IMR-90 (cell line): ENCODE measurements around the gene AGPAT1. TPM values are rescaled to one million over a fixed set of nuclear protein-coding genes. Genes with fewer than 3 reads are reported as not detected.
A peak's percentile ranks its signal among the peaks of the same experiment; 100 is the strongest.

Experiments used
- ATAC-seq: fragments of 200-7000 bp; cut with Tn5 transposase; 2 replicates; pipeline ENCODE4 v1.9.1; 2020; ENCODE audit warnings: low read depth, mild to moderate bottlenecking, moderate library complexity
- BruUV-seq: library from RNA; stranded (reverse); fragments of 400-500 nt; replicated peaks from 2 replicates; lab custom pipeline; 2021; lab: Mats Ljungman, UMichigan
- CTCF ChIA-PET: fragments of 300-600 bp; formaldehyde crosslinking; extraction: SDS; loops from one replicate; lab custom pipeline; 2021; ENCODE audit warnings: antibody characterized with exemption; lab: Yijun Ruan, JAX
- POLR2A ChIA-PET: fragments of 300-600 bp; sonication (Branson Sonifier 250); formaldehyde crosslinking; loops from one replicate; lab custom pipeline; 2022; ENCODE audit warnings: antibody characterized with exemption; ENCODE audit not compliant: unreplicated experiment; lab: Charles Lee
- DNase-seq: peaks from one replicate; pipeline ENCODE4 v3.0.0; 2013
- H2AFZ ChIP-seq: replicated peaks from 2 replicates; pipeline ENCODE3; 2013; ENCODE audit warnings: low read length, mild to moderate bottlenecking; ENCODE audit not compliant: poor library complexity
- H2AK5ac ChIP-seq: 2 replicates; pipeline ENCODE4 v1.6.1; 2013; ENCODE audit warnings: low read depth, low read length, inconsistent platforms
- H2AK9ac ChIP-seq: replicated peaks from 2 replicates; pipeline ENCODE3; 2013; ENCODE audit warnings: mild to moderate bottlenecking, low read depth, low read length, moderate library complexity; ENCODE audit not compliant: poor library complexity
- H2BK120ac ChIP-seq: 2 replicates; pipeline ENCODE4 v1.6.1; 2013; ENCODE audit warnings: low read depth, low read length, inconsistent platforms
- H2BK15ac ChIP-seq: 3 replicates; pipeline ENCODE4 v1.6.1; 2013; ENCODE audit warnings: low read depth, low read length, inconsistent platforms
- H2BK20ac ChIP-seq: 2 replicates; pipeline ENCODE4 v1.6.1; 2013; ENCODE audit warnings: low read depth, mild to moderate bottlenecking, inconsistent platforms, low read length, moderate library complexity
- H2BK5ac ChIP-seq: 2 replicates; pipeline ENCODE4 v1.6.1; 2013; ENCODE audit warnings: mild to moderate bottlenecking, low read depth, low read length, inconsistent platforms; ENCODE audit not compliant: poor library complexity, severe bottlenecking
- H3K14ac ChIP-seq: replicated peaks from 2 replicates; pipeline ENCODE4 v1.6.1; 2013; ENCODE audit warnings: low read depth, low read length, inconsistent platforms
- H3K18ac ChIP-seq: 2 replicates; pipeline ENCODE4 v1.6.1; 2013; ENCODE audit warnings: low read depth, low read length, control low read depth
- H3K23ac ChIP-seq: 2 replicates; pipeline ENCODE4 v1.6.1; 2013; ENCODE audit warnings: low read depth, low read length, inconsistent platforms
- H3K27ac ChIP-seq: 2 replicates; pipeline ENCODE4 v1.5.1; 2013; ENCODE audit warnings: mild to moderate bottlenecking, control low read depth, low read length; ENCODE audit not compliant: insufficient read depth
- H3K27me3 ChIP-seq: 2 replicates; pipeline ENCODE4 v1.6.1; 2013; ENCODE audit warnings: low read length; ENCODE audit not compliant: control insufficient read depth, insufficient read depth
- H3K36me3 ChIP-seq: 2 replicates; pipeline ENCODE4 v1.6.1; 2013; ENCODE audit warnings: low read length, mixed read lengths; ENCODE audit not compliant: control insufficient read depth, insufficient read depth
- H3K4ac ChIP-seq: 2 replicates; pipeline ENCODE4 v1.6.1; 2013; ENCODE audit warnings: low read depth, low read length, inconsistent platforms
- H3K4me1 ChIP-seq: 2 replicates; pipeline ENCODE4 v1.6.1; 2013; ENCODE audit warnings: low read length, mixed read lengths; ENCODE audit not compliant: control insufficient read depth, insufficient read depth
- H3K4me2 ChIP-seq: 2 replicates; pipeline ENCODE4 v1.6.1; 2013; ENCODE audit warnings: low read depth, mild to moderate bottlenecking, control low read depth, low read length, moderate library complexity
- H3K4me3 ChIP-seq: 2 replicates; pipeline ENCODE4 v1.5.1; 2013; ENCODE audit warnings: low read depth, mild to moderate bottlenecking, control low read depth, low read length, moderate library complexity; ENCODE audit not compliant: insufficient read depth
- H3K56ac ChIP-seq: 2 replicates; pipeline ENCODE4 v1.6.1; 2013; ENCODE audit warnings: low read length, inconsistent platforms; ENCODE audit not compliant: insufficient read depth; ENCODE audit errors: extremely low read depth
- H3K79me1 ChIP-seq, 2 experiments: 2 replicates each; pipeline ENCODE4 v1.6.1; 2013; ENCODE audit warnings: low read length in 2 of 2, inconsistent platforms in 1 of 2, low read depth in 1 of 2
- H3K9ac ChIP-seq: 2 replicates; pipeline ENCODE4 v1.6.1; 2013; ENCODE audit warnings: low read depth, low read length, control low read depth
- H3K9me1 ChIP-seq: 2 replicates; pipeline ENCODE4 v1.6.1; 2013; ENCODE audit warnings: low read length, inconsistent platforms; ENCODE audit not compliant: insufficient read depth
- H3K9me3 ChIP-seq: 2 replicates; pipeline ENCODE4 v1.6.1; 2013; ENCODE audit warnings: low read length; ENCODE audit not compliant: control insufficient read depth, insufficient read depth
- H4K20me1 ChIP-seq: 2 replicates; pipeline ENCODE4 v1.6.1; 2013; ENCODE audit warnings: low read length, inconsistent platforms; ENCODE audit not compliant: insufficient read depth
- H4K5ac ChIP-seq: 2 replicates; pipeline ENCODE4 v1.6.1; 2013; ENCODE audit warnings: mild to moderate bottlenecking, low read depth, low read length, control low read depth
- H4K8ac ChIP-seq, 2 experiments: 2 replicates each; pipeline ENCODE4 v1.6.1; 2013; ENCODE audit warnings: low read depth in 2 of 2, low read length in 2 of 2, control low read depth in 1 of 2, inconsistent platforms in 1 of 2
- H4K91ac ChIP-seq: 2 replicates; pipeline ENCODE4 v1.6.1; 2013; ENCODE audit warnings: low read depth, low read length, inconsistent platforms; ENCODE audit not compliant: insufficient read depth
- BHLHE40 ChIP-seq: fragments of 150-350 bp; IDR thresholded peaks from 2 replicates; pipeline ENCODE4 v1.6.1; 2016; ENCODE audit warnings: mild to moderate bottlenecking, low read depth, low read length
- CHD1 ChIP-seq: IDR thresholded peaks from 2 replicates; pipeline ENCODE4 v1.6.1; 2012; ENCODE audit warnings: low read depth, low read length, improper control_type of control experiment
- CTCF ChIP-seq: conservative IDR thresholded peaks from 2 replicates; pipeline ENCODE4 v1.5.1; 2012; ENCODE audit warnings: mild to moderate bottlenecking, low read depth, low read length, improper control_type of control experiment
- MAFK ChIP-seq: IDR thresholded peaks from 2 replicates; pipeline ENCODE4 v1.6.1; 2012; ENCODE audit warnings: low read depth, low read length, improper control_type of control experiment
- MAZ ChIP-seq: IDR thresholded peaks from 2 replicates; pipeline ENCODE4 v1.6.1; 2012; ENCODE audit warnings: low read depth, mild to moderate bottlenecking, low read length, improper control_type of control experiment, moderate library complexity, borderline replicate concordance
- MXI1 ChIP-seq: IDR thresholded peaks from 2 replicates; pipeline ENCODE4 v1.6.1; 2012; ENCODE audit warnings: low read depth, mild to moderate bottlenecking, low read length, moderate library complexity, borderline replicate concordance
- POLR2A ChIP-seq: IDR thresholded peaks from 2 replicates; pipeline ENCODE4 v1.6.1; 2012; ENCODE audit warnings: mild to moderate bottlenecking, low read depth, low read length
- RAD21 ChIP-seq: IDR thresholded peaks from 2 replicates; pipeline ENCODE4 v1.6.1; 2012; ENCODE audit warnings: low read length, improper control_type of control experiment
- SMC3 ChIP-seq: fragments of 150-350 bp; IDR thresholded peaks from 2 replicates; pipeline ENCODE4 v1.6.1; 2016; ENCODE audit warnings: low read depth, mild to moderate bottlenecking, antibody characterized with exemption, low read length, moderate library complexity
- WGBS, 2 experiments: methylation state at CpG; one replicate each; pipeline versions ENCODE4 v1.1.5 to v1.1.7; 2013; ENCODE audit warnings: missing lambda C conversion rate in 2 of 2; ENCODE audit not compliant: insufficient read length in 1 of 2; ENCODE audit errors: extremely low coverage in 2 of 2; 5-methylcytosine and 5-hydroxymethylcytosine counted together
- dilution Hi-C: fragments of 300-500 bp; cut with HindIII; formaldehyde crosslinking; loops from one replicate; pipeline ENCODE4 v1.14.3; 2018; ENCODE audit warnings: low sequenced_read_pairs; ENCODE audit not compliant: unreplicated experiment
- in situ Hi-C: fragments of 300-500 bp; cut with MboI; formaldehyde crosslinking; loops from 3 replicates; pipeline ENCODE4 v1.14.3; 2019; ENCODE audit warnings: low sequenced_read_pairs, inconsistent platforms, mixed read lengths
- intact Hi-C: fragments of 100-400 bp; cut with micrococcal nuclease; formaldehyde crosslinking; loops from 2 replicates; pipeline ENCODE4 v1.10.0; 2022
- polyA plus RNA-seq, 3 experiments: library from polyadenylated mRNA; depleted of rRNA; stranded (reverse); fragments of >200 nt; gene quantifications; 2 replicates each; pipeline ENCODE4 v1.2.3, GENCODE V29; 2012; ENCODE audit warnings: low replicate concordance in 1 of 3
- total RNA-seq: library from RNA; depleted of rRNA; stranded (reverse); fragments of >200 nt; gene quantifications from 2 replicates; pipeline ENCODE4 v1.2.3, GENCODE V29; 2012

Gene AGPAT1
- total and polyA plus RNA-seq, 2 of the 4 experiments (the other 2 are of a cell fraction), result 27.2 to 116 TPM

- Histone ChIP-seq H3K27me3 (no peaks in the 10 kb centered on the region), H2BK20ac (peak overlapping the region; percentile 65; the same call in 1 of the 2 replicates), H4K91ac (no peak overlapping the region), H2AK9ac (no peak overlapping the region), H3K56ac (no peak overlapping the region), H4K20me1 (no peaks in the 10 kb centered on the region; the same call in none of the 2 replicates), H2BK120ac (no peak overlapping the region), H3K4me3 (no peak overlapping the region), H3K14ac (no peak overlapping the region), H3K27ac (peak overlapping the region; percentile 36; the same call in 1 of the 2 replicates), H2AK5ac (no peak overlapping the region; the same call in 1 of the 2 replicates), H3K9me1 (no peaks in the 10 kb centered on the region; the same call in 1 of the 2 replicates), H3K9me3 (no peaks in the 10 kb centered on the region), H3K4me2 (peak overlapping the region; percentile 61), H3K79me1 (peaks cover 0 to 10% of the 10 kb centered on the region in 2 experiments; a peak in 2 of 4 replicates), H2BK15ac (no peak overlapping the region; the same call in 2 of the 3 replicates), H4K5ac (no peak overlapping the region), H3K23ac (no peak overlapping the region), H3K4ac (0 out of 2 replicates have a peak overlapping the region, but pooled peaks have one; percentile 6), H3K18ac (no peak overlapping the region), H4K8ac (no peak overlapping the region), H3K36me3 (peaks cover 41% of the 10 kb centered on the region), H2BK5ac (no peak overlapping the region), H3K9ac (0 out of 2 replicates have a peak overlapping the region, but pooled peaks have one; percentile 14), H2AFZ (no peak overlapping the region), H3K4me1 (peaks cover 11% of the 10 kb centered on the region)
- no TSS peak for BruUV-seq
- dilution Hi-C loops, result no loop called here
- TF ChIP-seq MAZ (peak; percentile 39; the same call in 1 of the 2 replicates), RAD21 (peak; percentile 98), CHD1 (0 out of 2 replicates have a peak, but pooled peaks have one; percentile 45), CTCF (peak; percentile 98), POLR2A (peak; percentile 57; the same call in 1 of the 2 replicates), SMC3 (peak; percentile 94), BHLHE40 (peak; percentile 3; the same call in 1 of the 2 replicates), MAFK (no peak), MXI1 (no peak)
- DNase-seq, result peak; percentile 85
- intact Hi-C loops, result loop anchor here (1.0 to 5.0 kb wide), 5 partner anchors 35 to 293 kb away; partner anchors contain the start of genes AGPAT1, PPT2 and RNF5
- in situ Hi-C loops, result loop anchor here (5.0 to 10.0 kb wide), 3 partner anchors 38 to 144 kb away; partner anchors contain the start of genes DXO, GPSM3 and PBX2
- WGBS, 2 experiments, result 0% methylated on average over 5 of the region's 17 CpGs; no CpG with 5 or more reads in 1 of the 2 experiments
- POLR2A ChIA-PET, result no interaction called here
- ATAC-seq, result peak; percentile 78
- CTCF ChIA-PET, result interaction anchor here (0.7 to 1.9 kb wide), 6 partner anchors 10 to 77 kb away, joined by 3 to 12 read pairs (median 4); partner anchors contain the start of gene ATF6B
Measured at GRCh38 chr6:32118782-32119628, 56.9 kb downstream of the AGPAT1 start.
